Measurements from ENCODE around the gene PELI3.

DNA sequence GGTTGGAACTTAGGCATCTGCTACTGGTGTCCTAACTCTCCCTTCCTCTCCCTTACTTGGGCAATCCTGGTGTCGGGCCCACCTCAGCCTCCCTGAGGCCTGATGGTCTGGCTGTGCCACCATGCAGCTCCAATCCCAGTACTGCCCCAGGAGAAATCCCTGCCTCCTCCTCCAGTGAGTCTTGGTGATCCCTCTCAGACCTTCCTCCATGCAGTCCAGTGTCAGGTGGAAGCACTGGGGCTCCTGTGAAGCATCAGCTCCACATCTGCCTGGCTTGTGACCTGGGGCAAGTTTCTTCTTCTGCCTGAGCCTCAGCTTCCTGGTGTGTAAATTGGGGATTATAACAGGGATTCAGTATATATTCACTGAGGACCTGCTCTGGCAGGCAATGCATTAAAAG is 1.8 kb upstream of the PELI3 start:
- TF ChIP-seq, protein P1, sequence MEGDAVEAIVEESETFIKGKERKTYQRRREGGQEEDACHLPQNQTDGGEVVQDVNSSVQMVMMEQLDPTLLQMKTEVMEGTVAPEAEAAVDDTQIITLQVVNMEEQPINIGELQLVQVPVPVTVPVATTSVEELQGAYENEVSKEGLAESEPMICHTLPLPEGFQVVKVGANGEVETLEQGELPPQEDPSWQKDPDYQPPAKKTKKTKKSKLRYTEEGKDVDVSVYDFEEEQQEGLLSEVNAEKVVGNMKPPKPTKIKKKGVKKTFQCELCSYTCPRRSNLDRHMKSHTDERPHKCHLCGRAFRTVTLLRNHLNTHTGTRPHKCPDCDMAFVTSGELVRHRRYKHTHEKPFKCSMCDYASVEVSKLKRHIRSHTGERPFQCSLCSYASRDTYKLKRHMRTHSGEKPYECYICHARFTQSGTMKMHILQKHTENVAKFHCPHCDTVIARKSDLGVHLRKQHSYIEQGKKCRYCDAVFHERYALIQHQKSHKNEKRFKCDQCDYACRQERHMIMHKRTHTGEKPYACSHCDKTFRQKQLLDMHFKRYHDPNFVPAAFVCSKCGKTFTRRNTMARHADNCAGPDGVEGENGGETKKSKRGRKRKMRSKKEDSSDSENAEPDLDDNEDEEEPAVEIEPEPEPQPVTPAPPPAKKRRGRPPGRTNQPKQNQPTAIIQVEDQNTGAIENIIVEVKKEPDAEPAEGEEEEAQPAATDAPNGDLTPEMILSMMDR (IDR thresholded peaks at IDR 0.05): no peak
- no peak for TF ChIP-seq EP300 (IDR thresholded peaks at IDR 0.05)
- TF ChIP-seq POLR2AphosphoS5 (IDR thresholded peaks at IDR 0.05): no peak
